GM19328 (cell line): ENCODE results near the gene CUBN.

Experiments
- ATAC-seq: cut with Tn5 transposase; IDR thresholded peaks from one replicate; pipeline ENCODE4 v1.9.1; 2021; ENCODE audit warnings: mild to moderate bottlenecking, moderate library complexity; ENCODE audit not compliant: unreplicated experiment

Gene CUBN

DNA sequence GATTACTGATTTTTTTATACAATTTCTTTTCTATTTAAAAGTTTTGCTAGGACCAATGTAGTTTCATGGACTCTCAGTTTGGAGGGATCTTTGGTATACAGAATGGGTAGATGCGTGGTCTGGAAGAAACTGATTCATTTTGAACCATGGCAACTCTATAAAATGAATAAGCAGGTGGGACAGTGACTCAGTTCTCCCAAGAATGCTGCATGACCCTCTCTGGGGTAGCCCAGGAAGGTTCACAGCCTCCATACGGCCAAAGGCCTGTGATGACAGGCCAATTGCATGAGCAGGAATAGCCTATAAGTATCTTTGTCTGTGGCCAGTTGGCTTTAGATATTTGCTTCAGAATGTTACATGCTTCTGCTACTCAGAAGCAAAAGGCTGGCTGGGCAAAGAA is 199.1 kb downstream of the CUBN start:
- no peak for ATAC-seq

DNA sequence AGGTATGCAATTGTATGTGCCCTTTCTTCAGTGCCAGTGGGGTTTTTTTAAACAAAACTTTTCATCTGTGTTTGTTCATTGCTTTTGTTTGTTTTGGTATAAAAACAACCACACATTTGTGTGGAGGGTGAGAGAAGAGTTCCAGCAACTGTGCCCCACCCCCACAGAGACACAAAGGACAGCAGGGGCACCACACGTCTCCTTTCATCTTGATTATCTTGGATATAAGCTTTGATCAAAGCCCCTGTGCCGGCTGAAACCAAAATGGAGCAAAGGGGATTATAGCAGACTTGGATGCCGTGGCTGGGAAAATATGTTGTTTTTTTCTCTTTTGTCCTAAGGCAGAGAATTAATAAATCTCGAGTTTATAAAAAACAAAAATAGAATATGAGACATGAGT is 200.5 kb downstream of the CUBN start:
- ATAC-seq = no peak

DNA sequence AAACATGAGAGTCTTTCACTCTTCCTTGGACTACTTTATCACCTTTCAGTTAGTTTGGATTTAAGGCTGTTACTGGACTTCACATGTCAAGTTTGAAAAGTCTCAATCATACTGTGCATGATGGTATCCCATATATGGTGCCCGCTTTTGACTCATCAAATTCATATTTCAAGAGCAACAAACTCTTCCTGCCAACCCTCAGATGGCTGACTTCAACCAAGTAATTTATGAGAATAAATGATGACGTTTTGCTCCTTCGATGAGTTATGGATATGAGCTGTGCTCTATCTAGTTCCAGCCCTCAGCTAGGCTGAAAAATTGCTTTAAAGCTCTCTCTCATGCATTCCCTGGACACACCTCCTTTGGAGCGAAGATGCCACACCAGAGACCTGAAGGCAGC is 202.1 kb downstream of the CUBN start:
- ATAC-seq = no peak

DNA sequence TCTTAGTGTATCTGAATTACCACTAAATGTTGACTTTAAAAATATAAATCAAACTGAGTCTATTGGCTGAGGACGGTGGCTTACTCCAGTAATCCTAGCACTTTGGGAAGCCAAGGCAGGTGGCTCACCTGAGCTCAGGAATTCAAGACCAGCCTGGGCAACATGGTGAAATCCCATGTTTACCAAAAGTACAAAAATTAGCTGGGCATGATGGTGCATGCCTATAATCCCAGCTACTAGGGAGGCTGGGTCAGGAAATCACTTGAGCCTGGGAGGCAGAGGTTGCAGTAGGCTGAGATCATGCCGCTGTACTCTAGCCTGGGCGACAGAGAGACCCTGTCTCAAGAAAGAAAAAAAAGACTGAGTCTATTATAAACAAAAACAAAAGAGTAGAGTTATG is 205.9 kb downstream of the CUBN start:
- ATAC-seq = no peak

DNA sequence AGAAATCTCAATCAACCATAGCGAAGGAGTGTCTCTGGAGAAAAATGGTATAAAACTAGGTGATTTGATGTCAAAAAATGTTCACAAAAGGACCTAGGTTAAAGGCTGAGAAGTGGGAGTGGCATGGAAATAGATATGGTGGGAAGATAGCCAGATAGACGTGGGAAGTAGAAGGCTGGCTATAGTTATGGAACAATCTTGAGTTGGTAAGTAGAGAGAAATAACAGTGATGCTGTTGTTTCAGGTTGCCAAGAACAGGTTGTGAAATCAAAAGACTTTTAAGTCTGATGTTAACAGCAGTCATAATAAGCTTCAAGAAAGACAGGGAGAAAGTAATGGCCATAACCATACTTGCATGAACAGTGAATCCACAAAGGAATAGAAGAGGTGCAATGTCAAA is 206.3 kb downstream of the CUBN start:
- no peak for ATAC-seq

DNA sequence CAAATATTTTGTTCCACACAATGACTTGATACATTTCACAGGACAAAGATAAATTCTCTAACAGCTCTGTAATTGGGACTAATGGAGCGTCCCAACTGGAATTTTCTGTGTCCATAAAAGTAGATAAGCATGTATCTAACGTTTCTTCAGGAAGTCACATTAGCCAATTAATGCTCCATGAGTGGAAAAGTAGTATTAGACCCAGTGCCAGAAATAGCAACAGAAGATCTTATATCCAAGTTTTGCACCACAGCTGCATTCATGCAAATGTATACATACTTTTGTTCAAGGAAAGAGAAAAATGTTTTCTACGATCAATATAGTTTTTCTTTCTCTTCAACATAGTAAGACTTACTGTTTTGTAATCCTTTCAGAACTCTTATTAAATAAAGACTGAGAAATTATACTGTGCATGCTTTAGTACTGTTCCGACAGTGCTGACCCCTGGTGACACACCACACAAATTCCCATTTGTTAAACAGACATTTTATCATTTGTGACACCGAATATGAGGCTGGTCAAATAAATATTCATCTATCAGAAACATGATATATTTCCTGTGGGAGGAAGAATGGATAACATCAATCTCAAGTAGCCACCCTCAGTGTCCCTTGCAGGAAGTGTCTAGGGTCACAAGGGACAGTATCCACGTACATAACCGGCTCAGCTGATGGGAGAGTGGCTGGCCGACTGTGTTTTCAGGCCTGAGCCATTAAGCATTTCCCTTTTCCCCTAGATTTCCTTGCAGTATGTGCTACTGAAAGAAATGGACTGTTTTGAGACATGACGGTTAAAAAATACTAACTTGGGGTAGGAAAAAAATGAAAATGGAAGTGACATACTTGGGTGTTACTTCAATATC is 210.3 kb downstream of the CUBN start:
- ATAC-seq = no peak

DNA sequence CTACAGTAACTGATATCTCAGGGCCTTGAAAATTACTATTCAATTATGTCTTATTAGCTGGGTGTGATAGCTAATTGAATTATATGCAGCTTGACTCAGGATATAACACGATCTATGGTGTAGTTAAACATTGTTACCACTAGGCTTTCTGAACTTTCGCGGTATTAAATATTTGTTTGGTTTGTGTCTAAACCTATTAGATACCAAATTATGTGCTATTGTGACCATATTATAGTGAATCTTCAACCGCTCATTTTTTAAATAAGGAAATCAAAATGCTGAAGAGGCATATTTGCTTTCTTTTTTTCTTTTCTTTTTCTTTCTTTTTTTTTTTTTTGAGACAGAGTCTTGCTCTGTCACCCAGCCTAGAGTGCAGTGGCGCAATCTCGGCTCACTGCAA is 213.1 kb downstream of the CUBN start:
- no peak for ATAC-seq

DNA sequence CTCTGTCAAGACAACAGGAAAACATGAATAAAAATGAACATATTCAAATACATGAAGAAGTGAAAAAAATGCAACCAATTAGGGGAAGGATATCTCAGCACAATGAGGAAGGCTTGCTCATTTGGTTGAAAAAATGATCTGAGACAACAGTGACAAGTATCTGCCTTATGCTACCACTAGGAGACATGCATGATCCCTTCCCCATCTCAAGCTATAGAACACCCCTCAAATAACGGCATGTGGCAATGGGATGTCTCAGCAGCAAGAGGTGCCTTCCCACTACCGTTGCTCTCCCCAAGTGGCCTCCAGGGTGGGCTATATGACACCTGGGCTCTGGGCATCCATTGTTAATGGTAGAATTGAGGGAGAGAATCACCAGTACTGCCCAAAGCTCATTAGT is 214.3 kb downstream of the CUBN start:
- ATAC-seq = no peak

DNA sequence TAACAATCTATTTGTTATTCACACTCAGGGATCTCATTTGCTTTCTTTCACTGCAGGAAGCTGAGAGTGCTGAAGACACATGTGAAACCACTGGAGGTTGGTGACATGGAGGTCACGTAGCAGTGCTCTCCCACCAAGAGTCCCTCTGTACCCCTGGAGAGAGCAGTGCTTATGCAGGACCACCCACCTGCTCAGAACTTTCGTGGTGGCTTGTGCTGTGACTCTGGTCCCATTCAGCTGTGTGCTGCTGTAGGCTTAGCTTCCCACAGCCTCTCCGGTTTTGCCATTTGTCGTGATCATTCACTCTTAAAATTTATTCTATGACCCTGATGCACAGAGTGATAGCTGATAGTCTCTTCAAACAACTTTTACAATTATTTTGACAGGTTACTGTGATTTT is 216.3 kb downstream of the CUBN start:
- no peak for ATAC-seq

DNA sequence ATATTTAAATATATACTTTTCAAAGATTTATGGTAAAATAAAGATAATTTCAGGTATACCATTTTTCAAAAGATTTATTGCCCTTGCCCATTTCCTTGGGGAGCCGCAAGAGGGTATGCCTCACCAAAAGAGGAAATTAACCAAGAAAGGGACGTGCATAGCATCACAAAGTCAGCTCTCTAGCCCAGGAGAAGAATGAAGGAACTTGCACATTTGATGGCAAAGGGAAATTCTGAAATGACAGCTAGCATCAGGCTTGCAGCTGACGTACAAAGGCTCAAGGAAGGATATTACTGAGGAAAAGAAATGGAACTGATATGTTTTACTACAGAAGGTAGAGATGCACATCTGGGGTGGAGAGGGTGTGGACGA is 218.8 kb downstream of the CUBN start:
- ATAC-seq = no peak

DNA sequence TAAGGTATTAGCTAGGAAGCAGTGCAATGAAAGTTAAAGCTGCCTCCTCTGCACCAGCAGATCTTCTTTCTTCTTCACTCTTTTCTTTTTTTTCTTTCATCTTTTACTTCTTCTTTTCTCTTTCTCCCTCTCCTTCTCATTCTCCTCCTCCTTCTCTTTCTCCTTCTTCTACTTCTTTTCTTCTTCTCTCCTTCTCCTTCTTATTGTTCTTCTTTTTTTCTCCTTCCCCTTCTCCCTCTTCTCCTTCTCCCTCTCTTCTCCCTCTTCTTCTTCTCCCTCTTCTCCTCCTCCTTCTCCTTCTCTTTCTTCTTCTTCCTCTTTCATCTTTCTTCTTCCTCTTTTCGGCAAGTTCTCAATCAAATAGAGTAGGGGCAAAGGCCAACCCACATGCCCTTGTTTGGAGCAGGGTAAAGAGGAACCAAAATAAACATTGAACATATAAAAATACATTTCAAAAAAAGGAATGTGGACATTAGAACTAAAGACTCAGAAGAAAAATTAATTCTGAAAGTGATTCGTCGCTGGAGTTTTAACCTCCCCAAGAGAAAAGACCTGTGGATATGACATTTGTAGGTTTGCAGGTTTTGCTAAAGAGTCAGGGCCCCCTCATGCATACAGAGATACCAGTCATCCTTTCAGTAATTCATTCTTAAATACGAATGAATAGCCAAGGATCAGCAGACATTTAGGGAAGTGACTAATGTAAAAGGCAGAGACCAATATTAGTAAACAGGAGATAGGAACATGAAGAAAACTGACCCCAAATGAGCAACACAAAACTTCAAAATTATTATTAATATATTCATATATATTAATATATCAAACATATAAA is 219.4 kb downstream of the CUBN start:
- no peak for ATAC-seq

DNA sequence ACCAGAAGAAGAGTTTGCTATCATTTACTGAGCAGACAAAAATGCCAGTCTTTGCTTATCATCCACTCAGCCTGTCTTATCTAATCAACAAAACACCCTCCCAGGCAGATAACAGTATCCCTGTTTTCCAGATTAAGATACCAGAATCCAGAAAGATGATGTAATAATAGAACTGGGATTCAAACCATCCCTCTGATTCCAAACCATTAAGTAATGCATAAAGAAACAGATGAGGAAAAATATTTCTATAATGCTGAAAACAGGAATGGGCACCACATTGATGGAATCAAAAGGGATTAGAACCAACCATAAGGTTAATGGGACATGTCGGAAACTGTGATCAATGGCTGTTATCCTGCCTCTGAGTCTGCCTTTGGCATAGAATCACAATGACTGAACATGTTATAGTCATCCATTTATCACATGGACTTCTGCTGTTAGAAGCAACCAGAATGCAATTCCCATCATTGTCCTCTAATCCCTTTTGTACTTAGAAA is 220.3 kb downstream of the CUBN start:
- no peak for ATAC-seq

DNA sequence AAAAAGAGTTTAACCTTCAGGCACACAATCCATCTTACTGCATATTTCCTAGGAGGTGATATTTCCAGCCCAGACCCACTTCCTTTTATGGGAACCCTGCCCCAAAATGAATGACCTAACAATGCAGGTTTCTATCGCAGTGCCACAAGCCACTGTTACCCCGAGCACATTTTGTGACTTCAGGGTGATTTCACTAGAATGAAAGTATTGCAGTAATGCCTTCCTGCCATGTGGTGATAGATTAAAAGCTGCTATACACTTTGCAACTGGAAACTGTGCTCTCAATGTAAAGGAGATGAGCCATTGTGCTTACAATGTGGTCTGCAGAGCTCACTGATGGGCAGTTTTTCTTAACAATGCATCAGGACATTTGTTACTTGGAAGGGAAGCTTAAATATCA is 221.9 kb downstream of the CUBN start:
- ATAC-seq = no peak

DNA sequence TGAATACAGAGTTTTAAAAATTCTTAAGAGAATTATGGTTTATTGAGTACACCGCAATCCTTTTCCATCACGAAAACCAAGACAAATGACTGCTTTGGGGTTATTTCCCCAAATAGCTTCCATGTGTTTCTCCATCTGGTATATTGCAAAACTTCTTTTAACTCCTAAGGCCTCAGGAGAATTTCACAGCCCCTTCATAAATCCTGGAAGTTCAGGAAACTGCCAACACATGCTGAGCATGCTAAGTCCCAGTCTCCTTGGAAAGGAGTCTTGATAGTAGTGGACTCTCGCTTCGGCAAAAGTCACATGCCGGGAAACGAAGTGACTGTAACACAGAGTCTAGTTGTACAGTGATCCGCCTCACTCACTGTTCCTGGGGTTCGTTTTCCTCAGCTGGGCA is 224.3 kb downstream of the CUBN start:
- ATAC-seq = no peak

DNA sequence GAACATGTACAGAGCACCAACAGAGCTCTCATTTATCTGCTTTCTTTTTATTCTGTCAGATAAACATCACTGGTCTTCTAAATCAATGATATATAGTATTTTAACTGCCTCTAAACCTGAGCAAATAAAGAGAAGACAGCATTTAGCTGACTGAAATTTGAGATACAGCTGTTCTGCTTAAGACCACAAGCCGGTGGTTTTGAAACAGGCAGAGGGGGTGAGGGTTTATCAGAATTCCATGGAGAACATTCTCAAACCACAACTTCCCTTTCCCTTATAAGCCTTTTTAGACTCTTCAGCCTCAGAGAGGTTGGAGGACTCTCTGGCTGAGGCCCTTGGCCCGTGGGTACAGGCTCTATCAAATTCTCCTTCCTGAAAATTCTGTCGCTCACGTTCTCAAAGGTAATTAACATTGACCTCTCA is 225.0 kb downstream of the CUBN start:
- no peak for ATAC-seq

DNA sequence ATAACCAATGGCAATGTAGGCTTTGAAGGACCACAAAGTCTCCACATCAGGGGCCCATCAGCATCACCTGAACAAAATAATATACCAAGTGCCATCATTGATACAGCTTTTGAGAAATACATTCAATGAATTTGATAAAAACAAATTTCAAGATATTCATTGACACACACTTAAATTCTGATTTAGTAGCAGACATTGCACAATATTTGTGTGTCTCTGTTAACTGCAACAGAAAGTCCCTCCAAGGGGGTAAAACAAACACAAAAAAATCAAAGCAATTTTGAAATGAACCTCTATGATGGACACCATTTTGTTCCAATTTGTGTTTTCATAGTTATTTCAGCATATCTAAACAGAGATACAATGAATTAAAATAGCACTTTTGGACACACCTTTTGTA is 225.6 kb downstream of the CUBN start:
- no peak for ATAC-seq

DNA sequence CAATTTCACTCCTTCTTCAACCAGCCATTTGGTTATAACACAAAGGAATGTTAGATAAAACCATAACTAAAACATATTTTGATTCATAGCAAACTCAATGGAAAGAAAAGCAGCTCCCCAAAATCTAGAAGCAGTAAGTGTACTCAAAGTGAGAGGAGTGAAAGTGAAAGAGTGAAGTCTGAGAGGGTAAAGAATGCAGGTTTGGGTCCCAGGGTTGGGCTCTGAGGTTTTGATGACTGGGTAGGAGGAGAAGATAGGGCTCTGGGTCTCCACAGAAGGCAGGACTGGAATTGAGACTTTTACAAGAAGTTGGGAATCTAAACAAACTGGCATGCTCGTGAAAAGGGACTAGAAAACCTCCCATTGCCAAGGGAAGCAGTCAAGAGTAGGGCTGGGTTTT is 227.0 kb downstream of the CUBN start:
- ATAC-seq = no peak

DNA sequence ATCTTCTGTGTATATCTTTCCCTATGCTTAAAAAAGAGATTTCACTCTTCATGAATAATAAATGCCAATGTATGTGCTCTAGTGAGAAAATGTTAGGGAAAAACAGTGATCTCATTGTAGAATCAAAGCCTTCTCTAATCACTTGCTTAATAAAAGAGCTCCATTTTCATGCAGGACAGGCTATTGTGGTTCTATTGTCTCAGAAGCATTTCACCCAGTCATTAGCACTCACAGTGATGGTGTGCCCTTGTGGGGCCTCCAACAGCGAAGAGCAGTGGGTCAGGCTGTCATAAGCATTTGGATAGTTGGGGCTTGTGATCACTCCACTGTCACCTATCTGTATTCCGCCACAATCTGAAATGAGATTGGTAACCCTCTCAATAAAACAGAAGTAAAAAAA is 228.5 kb downstream of the CUBN start:
- no peak for ATAC-seq

DNA sequence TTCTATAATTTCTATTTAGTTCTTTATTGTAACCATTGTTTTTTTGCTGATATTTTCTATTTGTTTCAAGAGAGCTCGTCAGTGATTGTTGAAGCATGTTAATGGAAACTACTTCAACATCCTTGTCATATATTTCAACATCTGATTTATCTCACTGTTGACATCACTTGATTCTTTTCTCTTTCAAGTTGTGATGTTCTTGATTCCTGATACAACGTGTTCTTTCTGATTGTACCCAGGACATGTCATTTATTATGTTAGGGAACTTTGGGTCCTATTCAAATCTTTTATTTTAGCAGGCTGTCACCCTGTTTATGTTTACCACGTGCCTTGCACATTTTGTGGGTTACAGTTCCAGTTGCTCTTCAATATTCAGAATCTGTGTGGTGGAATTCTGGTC is 232.6 kb downstream of the CUBN start:
- ATAC-seq = no peak

DNA sequence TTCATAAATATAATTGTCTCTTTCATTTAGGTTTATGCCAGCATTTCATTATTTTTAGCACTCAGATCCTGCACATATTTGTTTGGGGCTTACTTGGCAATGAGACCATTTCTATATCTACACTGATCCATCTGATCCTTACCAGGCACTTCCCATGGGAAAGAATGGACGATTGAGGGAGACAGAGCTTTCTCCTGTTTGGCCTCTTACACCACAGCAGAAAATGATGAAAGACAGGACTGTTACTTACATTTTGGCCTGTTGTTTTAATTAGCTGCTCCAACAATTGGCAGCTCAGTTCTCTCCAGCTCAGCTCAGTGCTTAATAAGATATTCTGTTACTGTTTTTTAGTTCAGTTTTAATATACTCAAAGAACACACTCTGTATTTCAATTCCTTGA is 234.8 kb downstream of the CUBN start:
- ATAC-seq = no peak

DNA sequence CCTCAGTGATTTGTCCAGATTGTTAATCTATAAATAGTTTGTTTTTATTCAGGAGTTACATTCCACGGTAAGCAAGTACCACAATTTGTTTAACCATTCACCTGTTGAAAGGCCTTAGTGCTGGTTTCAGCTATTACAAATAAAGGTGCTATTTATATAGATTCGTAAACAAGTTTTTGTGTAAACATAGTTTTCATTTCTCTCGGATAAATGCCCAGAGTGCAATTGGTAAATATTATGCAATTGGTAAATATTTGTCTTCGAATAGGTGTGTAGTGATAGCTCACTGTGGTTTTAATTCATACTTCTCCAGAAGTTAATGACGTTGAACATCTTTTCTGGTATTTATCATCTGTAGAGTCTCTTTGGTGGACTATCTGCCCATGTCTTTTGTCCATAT is 235.9 kb downstream of the CUBN start:
- ATAC-seq = no peak
